GM23338 (cell line): ENCODE data around the gene PAEP. TPM values are rescaled to one million over a fixed set of nuclear protein-coding genes. Genes with fewer than 3 reads are reported as not detected.
A peak's percentile ranks its signal among the peaks of the same experiment; 100 is the strongest.

Experiments
- ATAC-seq: fragments of 200-7000 bp; cut with Tn5 transposase; 3 replicates; pipeline ENCODE4 v1.9.1; 2020
- DNase-seq: peaks from one replicate; pipeline ENCODE4 v3.0.0-alpha.2; 2015; ENCODE audit warnings: low spot score
- H2AFZ ChIP-seq: fragments of 200-600 bp; sonication (generic); 2 replicates; pipeline ENCODE4 v1.8.0; 2016; ENCODE audit warnings: antibody characterized with exemption, mild to moderate bottlenecking, moderate library complexity
- H3F3A ChIP-seq: fragments of 200-600 bp; sonication (generic); replicated peaks from 2 replicates; pipeline ENCODE4 v1.8.0; 2017; ENCODE audit warnings: antibody characterized with exemption, mixed run types, low read depth
- H3K27ac ChIP-seq: fragments of 200-600 bp; sonication (generic); 2 replicates; pipeline ENCODE4 v1.6.1; 2016; ENCODE audit warnings: low read depth
- H3K27me3 ChIP-seq: fragments of 200-600 bp; sonication (generic); 2 replicates; pipeline ENCODE4 v1.8.0; 2016; ENCODE audit warnings: mild to moderate bottlenecking, mixed run types, moderate library complexity; ENCODE audit not compliant: insufficient read depth
- H3K36me3 ChIP-seq: fragments of 200-600 bp; sonication (generic); 2 replicates; pipeline ENCODE4 v1.8.0; 2016; ENCODE audit warnings: mild to moderate bottlenecking; ENCODE audit not compliant: insufficient read depth
- H3K4me1 ChIP-seq: fragments of 200-600 bp; sonication (generic); 2 replicates; pipeline ENCODE4 v1.8.0; 2016; ENCODE audit warnings: mild to moderate bottlenecking, moderate library complexity; ENCODE audit not compliant: insufficient read depth
- H3K4me2 ChIP-seq: fragments of 200-600 bp; sonication (generic); 2 replicates; pipeline ENCODE4 v1.7.1; 2017; ENCODE audit warnings: mixed run types
- H3K4me3 ChIP-seq: fragments of 200-600 bp; sonication (generic); 2 replicates; pipeline ENCODE4 v1.6.1; 2016; ENCODE audit warnings: mixed run types
- H3K79me2 ChIP-seq: fragments of 200-600 bp; sonication (generic); replicated peaks from 2 replicates; pipeline ENCODE4 v1.8.0; 2017; ENCODE audit warnings: mild to moderate bottlenecking; ENCODE audit not compliant: insufficient read depth
- H3K9me2 ChIP-seq: fragments of 200-600 bp; sonication (generic); 2 replicates; pipeline ENCODE4 v1.8.0; 2017; ENCODE audit not compliant: insufficient read depth
- H4K20me1 ChIP-seq: fragments of 200-600 bp; sonication (generic); replicated peaks from 2 replicates; pipeline ENCODE4 v1.8.0; 2017; ENCODE audit warnings: mild to moderate bottlenecking; ENCODE audit not compliant: insufficient read depth
- H3K27ac Mint-ChIP-seq: 2 replicates; pipeline ENCODE4 v1.8.0; 2020; ENCODE audit warnings: inconsistent platforms, mild to moderate bottlenecking, moderate library complexity, mixed read lengths
- H3K27me3 Mint-ChIP-seq: 3 replicates; pipeline ENCODE4 v1.8.0; 2022; ENCODE audit warnings: low read depth, mild to moderate bottlenecking, moderate library complexity, mixed read lengths, inconsistent platforms; ENCODE audit not compliant: insufficient read depth, poor library complexity
- H3K36me3 Mint-ChIP-seq: 3 replicates; pipeline ENCODE4 v1.8.0; 2021; ENCODE audit warnings: low read depth, mild to moderate bottlenecking, inconsistent platforms, moderate library complexity, mixed read lengths
- H3K4me1 Mint-ChIP-seq: 3 replicates; pipeline ENCODE4 v1.8.0; 2020; ENCODE audit warnings: mild to moderate bottlenecking, inconsistent platforms, mixed read lengths
- H3K4me3 Mint-ChIP-seq: 3 replicates; pipeline ENCODE4 v1.8.0; 2021; ENCODE audit warnings: moderate library complexity, mild to moderate bottlenecking, inconsistent platforms, mixed read lengths
- H3K9me3 Mint-ChIP-seq: 3 replicates; pipeline ENCODE4 v1.8.0; 2020; ENCODE audit warnings: moderate library complexity, mild to moderate bottlenecking, inconsistent platforms, mixed read lengths
- CREB1 ChIP-seq: fragments of 250-450 bp; sonication (Bioruptor Pico); IDR thresholded peaks from 2 replicates; pipeline ENCODE4 v1.5.0; 2020; ENCODE audit warnings: low read depth, mild to moderate bottlenecking, moderate library complexity
- EZH2 ChIP-seq: fragments of 200-600 bp; sonication (generic); IDR thresholded peaks from one replicate; pipeline ENCODE4 v1.8.0; 2017; ENCODE audit warnings: antibody characterized with exemption, mild to moderate bottlenecking, low read depth; ENCODE audit not compliant: unreplicated experiment
- EZH2phosphoT487 ChIP-seq: fragments of 200-600 bp; sonication (generic); IDR thresholded peaks from one replicate; pipeline ENCODE4 v1.8.1; 2018; ENCODE audit warnings: antibody characterized with exemption; ENCODE audit not compliant: unreplicated experiment
- JUNB ChIP-seq: IDR thresholded peaks from one replicate; pipeline ENCODE4 v1.6.1; 2016; ENCODE audit warnings: antibody characterized with exemption; ENCODE audit not compliant: unreplicated experiment
- NANOG ChIP-seq: IDR thresholded peaks from 2 replicates; pipeline ENCODE4 v1.6.1; 2016; ENCODE audit warnings: antibody characterized with exemption, borderline replicate concordance
- POLR2AphosphoS5 ChIP-seq: IDR thresholded peaks from 2 replicates; pipeline ENCODE4 v1.6.1; 2016; ENCODE audit warnings: antibody characterized with exemption, low read depth
- STAT1 ChIP-seq: IDR thresholded peaks from one replicate; pipeline ENCODE4 v1.6.1; 2016; ENCODE audit warnings: antibody characterized with exemption; ENCODE audit not compliant: unreplicated experiment
- ZNF114 ChIP-seq: fragments of 250-450 bp; sonication (Bioruptor Pico); IDR thresholded peaks from 2 replicates; pipeline ENCODE4 v1.5.0; 2020; ENCODE audit warnings: mild to moderate bottlenecking, moderate library complexity
- ZNF331 ChIP-seq: fragments of 250-450 bp; sonication (Bioruptor Pico); IDR thresholded peaks from 2 replicates; pipeline ENCODE4 v1.5.0; 2020; ENCODE audit warnings: low read depth, mild to moderate bottlenecking, moderate library complexity
- polyA plus RNA-seq: library from polyadenylated mRNA; unstranded; fragments of >200 nt; fragmentation: Nextera tagmentation; extraction: Ambion mirVana; gene quantifications from 2 replicates; pipeline ENCODE4 v1.2.1, GENCODE V29; 2016
- total RNA-seq: library from RNA; depleted of rRNA; stranded (reverse); fragments of >200 nt; shearing (Covaris generic); gene quantifications from 2 replicates; pipeline ENCODE4 v1.2.3, GENCODE V29; 2014
- TF ChIP-seq, protein P1 (sequence below), 2 experiments: fragments of 200-600 bp in 1 of 2; sonication (generic) in 1 of 2; conservative IDR thresholded peaks; 2 replicates each; pipeline versions ENCODE4 v1.5.1 to v1.6.1; 2016 to 2017; ENCODE audit warnings: antibody characterized with exemption in 2 of 2, low read depth in 2 of 2, mild to moderate bottlenecking in 2 of 2, moderate library complexity in 1 of 2
- TF ChIP-seq, protein P2 (sequence below): IDR thresholded peaks from one replicate; pipeline ENCODE4 v1.6.1; 2018; ENCODE audit warnings: antibody characterized with exemption; ENCODE audit not compliant: unreplicated experiment
- TF ChIP-seq, protein P3 (sequence below): IDR thresholded peaks from 2 replicates; pipeline ENCODE4 v1.6.1; 2016; ENCODE audit warnings: antibody characterized with exemption
- TF ChIP-seq, protein P4 (sequence below): fragments of 250-450 bp; sonication (Bioruptor Pico); IDR thresholded peaks from 2 replicates; pipeline ENCODE4 v1.5.0; 2020; ENCODE audit warnings: mild to moderate bottlenecking, moderate library complexity

Gene PAEP
- total and polyA plus RNA-seq, 2 experiments from 2014 or later = not detected

DNA sequence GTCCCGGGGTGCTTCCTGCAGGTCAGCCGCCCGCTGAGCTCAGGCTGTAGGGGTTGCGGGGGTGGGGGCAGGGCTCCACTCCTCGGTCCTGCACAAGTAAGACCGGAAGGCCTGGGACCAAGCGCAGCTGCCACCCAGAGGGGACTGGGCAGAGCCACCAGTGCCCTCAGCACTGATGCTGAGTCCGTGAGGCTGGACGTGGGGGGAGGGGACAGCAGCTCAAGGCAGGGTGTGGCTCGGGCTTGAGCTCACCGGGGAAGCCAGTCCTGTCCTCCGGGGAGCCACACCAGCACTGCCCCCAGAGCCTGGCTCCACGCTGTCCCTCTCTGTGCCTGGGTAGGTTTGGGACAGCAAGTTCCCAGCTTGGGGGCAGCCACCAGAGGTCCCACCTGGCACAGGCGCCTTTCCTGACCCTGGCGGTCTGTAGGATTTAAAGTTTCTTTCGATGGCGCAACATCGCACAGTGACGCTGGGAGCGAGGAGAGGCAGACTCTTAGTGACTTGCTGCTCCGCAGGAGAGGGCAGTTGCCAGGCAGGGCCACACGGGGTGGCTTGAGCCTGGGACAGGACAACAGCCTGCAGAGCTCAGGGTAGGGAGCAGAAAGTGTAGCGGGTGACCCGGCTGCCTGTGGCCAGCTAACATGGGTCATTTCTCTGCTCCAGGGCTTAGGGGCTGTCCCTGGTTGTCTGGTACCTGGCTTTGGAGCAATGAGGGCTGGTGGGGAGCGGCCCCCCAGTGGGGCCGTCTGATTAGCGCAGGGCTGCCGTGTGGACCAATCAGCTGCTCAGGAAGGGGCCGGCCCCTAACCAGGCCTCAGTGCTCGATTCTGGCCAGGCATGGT lies 34.6 kb upstream of the PAEP start:
- Histone ChIP-seq H3K36me3 (no peaks in the 10 kb centered on the region), H3K9me2 (no peaks in the 10 kb centered on the region), H4K20me1 (no peaks in the 10 kb centered on the region), H2AFZ (peak overlapping the region; percentile 76), H3F3A (no peaks in the 10 kb centered on the region), H3K4me3 (no peak overlapping the region), H3K4me1 (no peaks in the 10 kb centered on the region; the same call in 1 of the 2 replicates), H3K27me3 (no peaks in the 10 kb centered on the region), H3K4me2 (no peak overlapping the region), H3K79me2 (no peaks in the 10 kb centered on the region), H3K27ac (no peak overlapping the region)
- Mint-ChIP-seq H3K36me3 (no peaks in the 10 kb centered on the region), H3K4me1 (peaks cover 10% of the 10 kb centered on the region; the same call in 2 of the 3 replicates), H3K27me3 (peaks cover 4% of the 10 kb centered on the region), H3K27ac (no peak overlapping the region), H3K9me3 (no peaks in the 10 kb centered on the region), H3K4me3 (no peak overlapping the region)
- DNase-seq (peak; percentile 37), ATAC-seq (peak; percentile 55)
- TF ChIP-seq, protein P1, sequence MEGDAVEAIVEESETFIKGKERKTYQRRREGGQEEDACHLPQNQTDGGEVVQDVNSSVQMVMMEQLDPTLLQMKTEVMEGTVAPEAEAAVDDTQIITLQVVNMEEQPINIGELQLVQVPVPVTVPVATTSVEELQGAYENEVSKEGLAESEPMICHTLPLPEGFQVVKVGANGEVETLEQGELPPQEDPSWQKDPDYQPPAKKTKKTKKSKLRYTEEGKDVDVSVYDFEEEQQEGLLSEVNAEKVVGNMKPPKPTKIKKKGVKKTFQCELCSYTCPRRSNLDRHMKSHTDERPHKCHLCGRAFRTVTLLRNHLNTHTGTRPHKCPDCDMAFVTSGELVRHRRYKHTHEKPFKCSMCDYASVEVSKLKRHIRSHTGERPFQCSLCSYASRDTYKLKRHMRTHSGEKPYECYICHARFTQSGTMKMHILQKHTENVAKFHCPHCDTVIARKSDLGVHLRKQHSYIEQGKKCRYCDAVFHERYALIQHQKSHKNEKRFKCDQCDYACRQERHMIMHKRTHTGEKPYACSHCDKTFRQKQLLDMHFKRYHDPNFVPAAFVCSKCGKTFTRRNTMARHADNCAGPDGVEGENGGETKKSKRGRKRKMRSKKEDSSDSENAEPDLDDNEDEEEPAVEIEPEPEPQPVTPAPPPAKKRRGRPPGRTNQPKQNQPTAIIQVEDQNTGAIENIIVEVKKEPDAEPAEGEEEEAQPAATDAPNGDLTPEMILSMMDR (conservative IDR thresholded peaks at IDR 0.05; ENCODE audit: low read depth in 2 of 2) = no peak; a peak in 1 of 4 replicates
- TF ChIP-seq EZH2phosphoT487 = no peak
- no peak for TF ChIP-seq POLR2AphosphoS5
- TF ChIP-seq NANOG = no peak
- TF ChIP-seq, protein P2, sequence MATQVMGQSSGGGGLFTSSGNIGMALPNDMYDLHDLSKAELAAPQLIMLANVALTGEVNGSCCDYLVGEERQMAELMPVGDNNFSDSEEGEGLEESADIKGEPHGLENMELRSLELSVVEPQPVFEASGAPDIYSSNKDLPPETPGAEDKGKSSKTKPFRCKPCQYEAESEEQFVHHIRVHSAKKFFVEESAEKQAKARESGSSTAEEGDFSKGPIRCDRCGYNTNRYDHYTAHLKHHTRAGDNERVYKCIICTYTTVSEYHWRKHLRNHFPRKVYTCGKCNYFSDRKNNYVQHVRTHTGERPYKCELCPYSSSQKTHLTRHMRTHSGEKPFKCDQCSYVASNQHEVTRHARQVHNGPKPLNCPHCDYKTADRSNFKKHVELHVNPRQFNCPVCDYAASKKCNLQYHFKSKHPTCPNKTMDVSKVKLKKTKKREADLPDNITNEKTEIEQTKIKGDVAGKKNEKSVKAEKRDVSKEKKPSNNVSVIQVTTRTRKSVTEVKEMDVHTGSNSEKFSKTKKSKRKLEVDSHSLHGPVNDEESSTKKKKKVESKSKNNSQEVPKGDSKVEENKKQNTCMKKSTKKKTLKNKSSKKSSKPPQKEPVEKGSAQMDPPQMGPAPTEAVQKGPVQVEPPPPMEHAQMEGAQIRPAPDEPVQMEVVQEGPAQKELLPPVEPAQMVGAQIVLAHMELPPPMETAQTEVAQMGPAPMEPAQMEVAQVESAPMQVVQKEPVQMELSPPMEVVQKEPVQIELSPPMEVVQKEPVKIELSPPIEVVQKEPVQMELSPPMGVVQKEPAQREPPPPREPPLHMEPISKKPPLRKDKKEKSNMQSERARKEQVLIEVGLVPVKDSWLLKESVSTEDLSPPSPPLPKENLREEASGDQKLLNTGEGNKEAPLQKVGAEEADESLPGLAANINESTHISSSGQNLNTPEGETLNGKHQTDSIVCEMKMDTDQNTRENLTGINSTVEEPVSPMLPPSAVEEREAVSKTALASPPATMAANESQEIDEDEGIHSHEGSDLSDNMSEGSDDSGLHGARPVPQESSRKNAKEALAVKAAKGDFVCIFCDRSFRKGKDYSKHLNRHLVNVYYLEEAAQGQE = no peak
- TF ChIP-seq JUNB = no peak
- TF ChIP-seq, protein P3, sequence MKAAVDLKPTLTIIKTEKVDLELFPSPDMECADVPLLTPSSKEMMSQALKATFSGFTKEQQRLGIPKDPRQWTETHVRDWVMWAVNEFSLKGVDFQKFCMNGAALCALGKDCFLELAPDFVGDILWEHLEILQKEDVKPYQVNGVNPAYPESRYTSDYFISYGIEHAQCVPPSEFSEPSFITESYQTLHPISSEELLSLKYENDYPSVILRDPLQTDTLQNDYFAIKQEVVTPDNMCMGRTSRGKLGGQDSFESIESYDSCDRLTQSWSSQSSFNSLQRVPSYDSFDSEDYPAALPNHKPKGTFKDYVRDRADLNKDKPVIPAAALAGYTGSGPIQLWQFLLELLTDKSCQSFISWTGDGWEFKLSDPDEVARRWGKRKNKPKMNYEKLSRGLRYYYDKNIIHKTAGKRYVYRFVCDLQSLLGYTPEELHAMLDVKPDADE = no peak
- TF ChIP-seq CREB1 (CRISPR knock-in tag) = no peak
- TF ChIP-seq ZNF331 (CRISPR knock-in tag) = no peak
- TF ChIP-seq, protein P4, sequence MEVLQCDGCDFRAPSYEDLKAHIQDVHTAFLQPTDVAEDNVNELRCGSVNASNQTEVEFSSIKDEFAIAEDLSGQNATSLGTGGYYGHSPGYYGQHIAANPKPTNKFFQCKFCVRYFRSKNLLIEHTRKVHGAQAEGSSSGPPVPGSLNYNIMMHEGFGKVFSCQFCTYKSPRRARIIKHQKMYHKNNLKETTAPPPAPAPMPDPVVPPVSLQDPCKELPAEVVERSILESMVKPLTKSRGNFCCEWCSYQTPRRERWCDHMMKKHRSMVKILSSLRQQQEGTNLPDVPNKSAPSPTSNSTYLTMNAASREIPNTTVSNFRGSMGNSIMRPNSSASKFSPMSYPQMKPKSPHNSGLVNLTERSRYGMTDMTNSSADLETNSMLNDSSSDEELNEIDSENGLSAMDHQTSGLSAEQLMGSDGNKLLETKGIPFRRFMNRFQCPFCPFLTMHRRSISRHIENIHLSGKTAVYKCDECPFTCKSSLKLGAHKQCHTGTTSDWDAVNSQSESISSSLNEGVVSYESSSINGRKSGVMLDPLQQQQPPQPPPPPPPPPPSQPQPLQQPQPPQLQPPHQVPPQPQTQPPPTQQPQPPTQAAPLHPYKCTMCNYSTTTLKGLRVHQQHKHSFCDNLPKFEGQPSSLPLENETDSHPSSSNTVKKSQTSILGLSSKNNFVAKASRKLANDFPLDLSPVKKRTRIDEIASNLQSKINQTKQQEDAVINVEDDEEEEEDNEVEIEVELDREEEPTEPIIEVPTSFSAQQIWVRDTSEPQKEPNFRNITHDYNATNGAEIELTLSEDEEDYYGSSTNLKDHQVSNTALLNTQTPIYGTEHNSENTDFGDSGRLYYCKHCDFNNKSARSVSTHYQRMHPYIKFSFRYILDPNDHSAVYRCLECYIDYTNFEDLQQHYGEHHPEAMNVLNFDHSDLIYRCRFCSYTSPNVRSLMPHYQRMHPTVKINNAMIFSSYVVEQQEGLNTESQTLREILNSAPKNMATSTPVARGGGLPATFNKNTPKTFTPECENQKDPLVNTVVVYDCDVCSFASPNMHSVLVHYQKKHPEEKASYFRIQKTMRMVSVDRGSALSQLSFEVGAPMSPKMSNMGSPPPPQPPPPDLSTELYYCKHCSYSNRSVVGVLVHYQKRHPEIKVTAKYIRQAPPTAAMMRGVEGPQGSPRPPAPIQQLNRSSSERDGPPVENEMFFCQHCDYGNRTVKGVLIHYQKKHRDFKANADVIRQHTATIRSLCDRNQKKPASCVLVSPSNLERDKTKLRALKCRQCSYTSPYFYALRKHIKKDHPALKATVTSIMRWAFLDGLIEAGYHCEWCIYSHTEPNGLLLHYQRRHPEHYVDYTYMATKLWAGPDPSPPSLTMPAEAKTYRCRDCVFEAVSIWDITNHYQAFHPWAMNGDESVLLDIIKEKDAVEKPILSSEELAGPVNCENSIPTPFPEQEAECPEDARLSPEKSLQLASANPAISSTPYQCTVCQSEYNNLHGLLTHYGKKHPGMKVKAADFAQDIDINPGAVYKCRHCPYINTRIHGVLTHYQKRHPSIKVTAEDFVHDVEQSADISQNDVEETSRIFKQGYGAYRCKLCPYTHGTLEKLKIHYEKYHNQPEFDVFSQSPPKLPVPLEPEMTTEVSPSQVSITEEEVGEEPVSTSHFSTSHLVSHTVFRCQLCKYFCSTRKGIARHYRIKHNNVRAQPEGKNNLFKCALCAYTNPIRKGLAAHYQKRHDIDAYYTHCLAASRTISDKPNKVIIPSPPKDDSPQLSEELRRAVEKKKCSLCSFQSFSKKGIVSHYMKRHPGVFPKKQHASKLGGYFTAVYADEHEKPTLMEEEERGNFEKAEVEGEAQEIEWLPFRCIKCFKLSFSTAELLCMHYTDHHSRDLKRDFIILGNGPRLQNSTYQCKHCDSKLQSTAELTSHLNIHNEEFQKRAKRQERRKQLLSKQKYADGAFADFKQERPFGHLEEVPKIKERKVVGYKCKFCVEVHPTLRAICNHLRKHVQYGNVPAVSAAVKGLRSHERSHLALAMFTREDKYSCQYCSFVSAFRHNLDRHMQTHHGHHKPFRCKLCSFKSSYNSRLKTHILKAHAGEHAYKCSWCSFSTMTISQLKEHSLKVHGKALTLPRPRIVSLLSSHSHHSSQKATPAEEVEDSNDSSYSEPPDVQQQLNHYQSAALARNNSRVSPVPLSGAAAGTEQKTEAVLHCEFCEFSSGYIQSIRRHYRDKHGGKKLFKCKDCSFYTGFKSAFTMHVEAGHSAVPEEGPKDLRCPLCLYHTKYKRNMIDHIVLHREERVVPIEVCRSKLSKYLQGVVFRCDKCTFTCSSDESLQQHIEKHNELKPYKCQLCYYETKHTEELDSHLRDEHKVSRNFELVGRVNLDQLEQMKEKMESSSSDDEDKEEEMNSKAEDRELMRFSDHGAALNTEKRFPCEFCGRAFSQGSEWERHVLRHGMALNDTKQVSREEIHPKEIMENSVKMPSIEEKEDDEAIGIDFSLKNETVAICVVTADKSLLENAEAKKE (CRISPR knock-in tag) = no peak
- no peak for TF ChIP-seq EZH2
- TF ChIP-seq ZNF114 (CRISPR knock-in tag) = no peak
- TF ChIP-seq STAT1 = no peak
